K562 (cell line): ENCODE data around the gene BTBD1. TPM values are rescaled to one million over a fixed set of nuclear protein-coding genes. Genes with fewer than 3 reads are reported as not detected.

Experiments
- CTCF ChIP-seq, 3 experiments: IDR thresholded peaks in 2 of 3; conservative IDR thresholded peaks in 1 of 3; 2 replicates each; pipeline ENCODE4 v1.5.1; 2011 to 2012; ENCODE audit warnings: low read length in 3 of 3, mild to moderate bottlenecking in 3 of 3, control low read depth in 2 of 3, improper control_type of control experiment in 1 of 3, inconsistent platforms in 1 of 3, low read depth in 1 of 3, mixed read lengths in 1 of 3, moderate library complexity in 1 of 3; ENCODE audit not compliant: insufficient read depth in 2 of 3
- HNRNPUL1 ChIP-seq: fragments of 200-400 bp; formaldehyde crosslinking; IDR thresholded peaks from 2 replicates; pipeline ENCODE4 v1.6.1; 2017; ENCODE audit warnings: low read length
- TFAP4 ChIP-seq: sonication (generic); formaldehyde crosslinking; IDR thresholded peaks from 2 replicates; pipeline ENCODE4 v1.8.0; 2022; ENCODE audit warnings: missing genetic modification reagents, mild to moderate bottlenecking, moderate library complexity, borderline replicate concordance
- polyA plus RNA-seq, 8 experiments: library from polyadenylated mRNA; depleted of rRNA in 4 of 8; stranded (reverse) in 5 of 8; unstranded in 3 of 8; fragments of >200 nt; fragmentation: Nextera tagmentation in 2 of 8; fragmentation: Illumina TruSeq in 1 of 8; extraction: Ambion mirVana in 2 of 8; extraction: Trizol in 1 of 8; gene quantifications; 2 replicates each; pipeline versions ENCODE4 v1.2.1 to v1.2.3, GENCODE V29; 2011 to 2014; ENCODE audit warnings: inconsistent platforms in 1 of 8, missing spikeins in 1 of 8
- total RNA-seq, 7 experiments: library from RNA; depleted of rRNA in 6 of 7; stranded (reverse); fragments of >200 nt in 6 of 7; fragmentation: Illumina TruSeq in 2 of 7; extraction: Trizol in 2 of 7; gene quantifications; 2 replicates each; pipeline versions ENCODE4 v1.2.1 to v1.2.3, GENCODE V29; 2011 to 2021; ENCODE audit warnings: low replicate concordance in 1 of 7
- TF ChIP-seq, protein P1 (sequence below): fragments of 450-650 bp; IDR thresholded peaks from 2 replicates; pipeline ENCODE4 v1.6.1; 2018; ENCODE audit not compliant: partially characterized antibody

Gene BTBD1
- total and polyA plus RNA-seq, 9 of the 15 experiments (the other 6 are each of a cell fraction or from before 2014, with no cell fraction given), result 19.4 to 106 (median 90.4) TPM

GRCh38 chr15:83112233-83112955 is 45.3 kb upstream of the BTBD1 start (continued):
- TF ChIP-seq CTCF (IDR thresholded peaks at IDR 0.05 in 2 of 3, conservative IDR thresholded peaks at IDR 0.05 in 1 of 3; ENCODE audit: insufficient read depth in 2 of 3, low read depth in 1 of 3, low read length in 3 of 3) (peak in 1 of 3 experiments; percentile 25; a peak in 2 of 6 replicates), TFAP4 (peak; percentile 21; the same call in 1 of the 2 replicates), HNRNPUL1 (no peak)
- TF ChIP-seq, protein P1, sequence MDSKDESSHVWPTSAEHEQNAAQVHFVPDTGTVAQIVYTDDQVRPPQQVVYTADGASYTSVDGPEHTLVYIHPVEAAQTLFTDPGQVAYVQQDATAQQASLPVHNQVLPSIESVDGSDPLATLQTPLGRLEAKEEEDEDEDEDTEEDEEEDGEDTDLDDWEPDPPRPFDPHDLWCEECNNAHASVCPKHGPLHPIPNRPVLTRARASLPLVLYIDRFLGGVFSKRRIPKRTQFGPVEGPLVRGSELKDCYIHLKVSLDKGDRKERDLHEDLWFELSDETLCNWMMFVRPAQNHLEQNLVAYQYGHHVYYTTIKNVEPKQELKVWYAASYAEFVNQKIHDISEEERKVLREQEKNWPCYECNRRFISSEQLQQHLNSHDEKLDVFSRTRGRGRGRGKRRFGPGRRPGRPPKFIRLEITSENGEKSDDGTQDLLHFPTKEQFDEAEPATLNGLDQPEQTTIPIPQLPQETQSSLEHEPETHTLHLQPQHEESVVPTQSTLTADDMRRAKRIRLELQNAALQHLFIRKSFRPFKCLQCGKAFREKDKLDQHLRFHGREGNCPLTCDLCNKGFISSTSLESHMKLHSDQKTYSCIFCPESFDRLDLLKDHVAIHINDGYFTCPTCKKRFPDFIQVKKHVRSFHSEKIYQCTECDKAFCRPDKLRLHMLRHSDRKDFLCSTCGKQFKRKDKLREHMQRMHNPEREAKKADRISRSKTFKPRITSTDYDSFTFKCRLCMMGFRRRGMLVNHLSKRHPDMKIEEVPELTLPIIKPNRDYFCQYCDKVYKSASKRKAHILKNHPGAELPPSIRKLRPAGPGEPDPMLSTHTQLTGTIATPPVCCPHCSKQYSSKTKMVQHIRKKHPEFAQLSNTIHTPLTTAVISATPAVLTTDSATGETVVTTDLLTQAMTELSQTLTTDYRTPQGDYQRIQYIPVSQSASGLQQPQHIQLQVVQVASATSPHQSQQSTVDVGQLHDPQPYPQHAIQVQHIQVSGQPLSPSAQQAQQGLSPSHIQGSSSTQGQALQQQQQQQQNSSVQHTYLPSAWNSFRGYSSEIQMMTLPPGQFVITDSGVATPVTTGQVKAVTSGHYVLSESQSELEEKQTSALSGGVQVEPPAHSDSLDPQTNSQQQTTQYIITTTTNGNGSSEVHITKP, result peak; percentile 54
